Stimulated activated naive B cell treated with anti-CD40 and anti-IgM and Interleukin-4, amounts not matched to agents 10 μg/mL and 1 μg/mL and 100 μg/mL, for 72 hours (primary cell): ENCODE data around the gene KATNAL2.
A peak's percentile ranks its signal among the peaks of the same experiment; 100 is the strongest.

Source experiments
- ATAC-seq, 2 donors: fragments of 150-1000 bp; cut with Tn5 transposase; replicated peaks; 2 replicates each; pipeline ENCODE4 v1.10.0; 2021; ENCODE audit warnings: moderate library complexity in 1 of 2
- DNase-seq: peaks from one replicate; pipeline ENCODE4 v3.0.0; 2021
- H3K27ac Mint-ChIP-seq: one replicate; pipeline ENCODE4 v1.8.0; 2022; ENCODE audit warnings: mild to moderate bottlenecking, mixed read lengths
- H3K27me3 Mint-ChIP-seq, 2 donors: one replicate each; pipeline ENCODE4 v1.8.0; 2022; ENCODE audit warnings: mixed read lengths in 2 of 2
- H3K36me3 Mint-ChIP-seq, 2 donors: one replicate each; pipeline ENCODE4 v1.8.0; 2022; ENCODE audit warnings: mixed read lengths in 2 of 2, mild to moderate bottlenecking in 1 of 2
- H3K4me1 Mint-ChIP-seq, 2 donors: one replicate each; pipeline ENCODE4 v1.8.0; 2022; ENCODE audit warnings: mixed read lengths in 2 of 2, mild to moderate bottlenecking in 1 of 2
- H3K4me3 Mint-ChIP-seq, 2 donors: one replicate each; pipeline ENCODE4 v1.8.0; 2022; ENCODE audit warnings: mild to moderate bottlenecking in 2 of 2, mixed read lengths in 2 of 2, moderate library complexity in 1 of 2
- H3K9me3 Mint-ChIP-seq, 2 donors: one replicate each; pipeline ENCODE4 v1.8.0; 2022; ENCODE audit warnings: mixed read lengths in 2 of 2, mild to moderate bottlenecking in 1 of 2

KATNAL2 gene

DNA sequence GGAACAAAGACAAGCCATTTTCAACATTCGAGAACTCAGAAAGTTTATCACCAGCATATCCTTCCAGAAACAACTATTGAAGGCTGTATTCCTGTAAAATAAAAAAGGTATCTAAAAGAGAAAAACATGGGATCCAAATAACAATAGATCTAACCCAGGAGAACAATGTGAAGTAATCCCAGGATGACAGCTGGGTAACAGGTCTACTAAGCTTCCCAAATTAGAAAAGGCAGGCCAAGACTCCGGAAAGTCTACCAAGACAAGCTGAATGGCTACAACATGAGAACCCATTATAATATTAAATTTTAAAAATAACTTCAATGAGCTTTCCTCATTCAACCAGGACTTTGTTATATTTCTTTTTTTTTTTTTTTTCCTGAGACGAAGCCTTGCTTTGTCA is 6.5 kb upstream of the KATNAL2 start:
- peaks cover 17 to 56% of the 10 kb centered on the region in 2 donors for H3K4me1 Mint-ChIP-seq
- H3K27me3 Mint-ChIP-seq = no peaks in the 10 kb centered on the region
- no peak for ATAC-seq
- DNase-seq = no peak
- peaks cover 14 to 20% of the 10 kb centered on the region in 2 donors for H3K36me3 Mint-ChIP-seq
- peaks cover 0 to 6% of the 10 kb centered on the region in 2 donors for H3K9me3 Mint-ChIP-seq
- H3K4me3 Mint-ChIP-seq = no peak overlapping the region
- no peak overlapping the region for H3K27ac Mint-ChIP-seq

DNA sequence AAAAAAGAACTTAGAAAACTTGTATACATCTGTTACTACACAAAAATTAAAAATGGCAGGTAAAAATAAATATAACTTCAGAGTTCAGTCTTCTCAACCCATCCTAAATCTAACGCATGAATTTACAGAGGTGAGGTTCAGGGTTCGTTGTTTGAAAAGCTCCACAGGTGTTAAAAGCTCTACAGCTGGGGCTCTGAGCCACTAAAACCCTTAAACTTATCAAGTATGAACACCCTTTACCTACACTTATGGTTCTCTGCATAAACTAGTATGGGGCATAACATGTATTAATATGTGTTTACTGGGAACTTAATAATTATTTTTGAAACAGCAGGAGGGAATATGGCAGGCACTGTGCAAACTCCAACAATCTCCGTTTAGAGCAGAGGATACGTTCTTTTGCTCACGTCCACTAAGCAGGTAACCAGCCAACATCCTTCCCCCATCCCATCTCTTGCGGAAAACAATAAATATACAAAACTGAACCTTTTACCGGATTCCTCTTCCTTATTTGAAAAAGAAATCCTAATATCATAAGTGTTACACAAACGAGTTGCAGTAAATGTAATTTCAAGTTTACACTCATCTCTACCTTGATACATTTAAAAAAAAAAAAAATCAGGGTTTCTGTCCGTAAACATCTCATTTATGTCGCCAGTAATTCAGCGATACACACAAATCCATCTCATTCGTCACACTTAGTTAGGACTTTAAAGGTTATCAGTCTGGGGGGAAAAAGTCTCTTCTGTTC is 1.4 kb upstream of the KATNAL2 start:
- Mint-ChIP-seq H3K27ac (peak overlapping the region; percentile 84), H3K9me3 (no peaks in the 10 kb centered on the region), H3K36me3 (peaks cover 4 to 6% of the 10 kb centered on the region in 2 donors), H3K4me1 (peaks cover 23 to 49% of the 10 kb centered on the region in 2 donors), H3K4me3 (peak overlapping the region; percentile 80 to 96), H3K27me3 (no peaks in the 10 kb centered on the region)
- no peak for DNase-seq
- no peak for ATAC-seq

DNA sequence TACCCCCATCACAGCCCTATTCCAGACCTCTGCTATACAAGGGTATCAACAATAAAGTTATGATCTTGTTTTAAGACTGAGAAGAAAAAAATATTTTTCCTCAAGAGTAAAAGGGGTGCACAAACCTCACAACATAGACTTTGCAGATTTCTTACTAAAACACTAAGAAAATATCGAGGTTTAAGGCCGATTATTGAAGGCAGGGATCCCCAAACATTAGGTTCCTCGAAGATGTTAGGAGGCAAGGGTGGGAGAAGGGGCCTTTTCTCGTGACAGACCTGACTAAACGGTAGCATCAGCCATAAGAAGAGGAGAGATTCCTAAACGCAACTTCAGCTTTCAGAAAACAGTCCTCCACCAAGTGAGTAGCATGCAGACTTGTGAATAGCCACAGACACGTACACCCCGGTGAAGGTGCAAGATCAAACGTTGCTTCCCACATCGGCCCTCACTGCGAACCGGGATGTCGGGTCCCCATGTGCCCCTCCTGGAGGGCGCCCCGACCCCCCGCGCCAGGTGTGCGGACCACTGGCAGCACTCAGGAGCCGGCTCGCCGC is 773 bp upstream of the KATNAL2 start:
- ATAC-seq (peak; percentile 37 to 41), DNase-seq (no peak)
- Mint-ChIP-seq H3K27ac (peak overlapping the region; percentile 84), H3K9me3 (no peaks in the 10 kb centered on the region), H3K4me3 (peak overlapping the region; percentile 80 to 96), H3K27me3 (no peaks in the 10 kb centered on the region), H3K36me3 (peaks cover 4 to 6% of the 10 kb centered on the region in 2 donors), H3K4me1 (peaks cover 23 to 49% of the 10 kb centered on the region in 2 donors)

DNA sequence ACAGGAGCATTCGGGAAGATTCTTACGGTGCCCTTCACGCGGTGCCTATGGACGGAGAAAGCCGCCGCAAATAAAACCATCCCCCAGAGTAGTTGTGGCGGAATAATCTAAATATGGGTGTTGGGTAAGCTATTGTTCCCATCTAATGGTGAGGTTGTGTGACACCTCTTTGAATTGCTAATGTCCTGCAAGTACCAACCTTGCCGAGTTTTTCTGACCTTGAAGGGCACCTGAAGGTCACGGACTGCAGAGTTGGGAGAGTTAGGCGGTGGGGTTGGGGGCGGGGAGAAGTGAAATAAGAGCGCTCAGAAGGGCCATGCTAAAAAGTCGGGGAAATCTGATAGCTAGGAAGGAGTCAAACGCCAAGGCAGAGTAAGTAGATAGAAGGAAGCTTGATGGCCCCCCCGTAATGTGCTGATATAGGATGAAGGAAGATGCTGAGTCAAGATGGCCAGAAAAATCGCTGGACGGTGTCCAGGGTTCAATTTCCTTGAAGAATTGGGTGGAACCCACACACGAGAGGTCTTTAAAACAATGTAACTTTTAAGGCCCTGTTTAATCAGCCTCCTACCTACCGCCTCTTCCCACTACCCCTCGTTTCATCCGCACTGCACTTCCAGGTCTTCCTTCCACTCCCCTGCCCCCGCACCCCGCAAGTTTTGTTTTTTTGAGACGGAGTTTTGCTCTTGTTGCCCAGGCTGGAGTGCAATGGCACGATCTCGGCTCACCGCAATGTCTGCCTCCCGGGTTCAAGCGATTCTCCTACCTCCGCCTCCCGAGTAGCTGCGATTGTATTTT is 600 bp downstream of the KATNAL2 start:
- no peak for DNase-seq
- ATAC-seq = peak; percentile 22 to 28
- peaks cover 23 to 48% of the 10 kb centered on the region in 2 donors for H3K4me1 Mint-ChIP-seq
- peaks cover 2 to 6% of the 10 kb centered on the region in 2 donors for H3K36me3 Mint-ChIP-seq
- H3K27me3 Mint-ChIP-seq = no peaks in the 10 kb centered on the region
- H3K4me3 Mint-ChIP-seq = peak overlapping the region; percentile 93 to 96
- H3K9me3 Mint-ChIP-seq = no peaks in the 10 kb centered on the region
- peak overlapping the region; percentile 92 for H3K27ac Mint-ChIP-seq

DNA sequence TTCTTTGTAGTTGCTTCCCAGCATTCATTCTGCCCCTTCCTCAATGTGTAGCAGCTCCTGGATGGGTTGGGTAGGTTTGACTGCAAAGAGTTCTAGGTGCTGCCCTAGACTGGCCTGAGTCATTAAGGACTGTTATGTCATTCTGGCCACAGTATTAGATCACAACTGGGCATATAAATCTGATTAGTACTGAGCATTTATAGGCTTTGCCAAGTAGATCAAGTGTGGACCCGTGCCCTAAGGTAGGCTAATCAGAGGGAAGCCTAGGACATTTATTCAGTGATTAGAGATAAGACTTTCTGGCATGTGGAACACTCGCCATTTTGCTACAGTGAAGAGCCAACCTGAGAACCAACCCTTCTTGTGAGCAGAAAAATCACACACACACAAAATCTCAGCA is 2.7 kb downstream of the KATNAL2 start:
- Mint-ChIP-seq H3K9me3 (peaks cover 0 to 1% of the 10 kb centered on the region in 2 donors), H3K4me3 (no peak overlapping the region), H3K36me3 (peaks cover 0 to 3% of the 10 kb centered on the region in 2 donors), H3K27ac (no peak overlapping the region), H3K27me3 (no peaks in the 10 kb centered on the region), H3K4me1 (peaks cover 16 to 27% of the 10 kb centered on the region in 2 donors)
- no peak for DNase-seq
- ATAC-seq = no peak

DNA sequence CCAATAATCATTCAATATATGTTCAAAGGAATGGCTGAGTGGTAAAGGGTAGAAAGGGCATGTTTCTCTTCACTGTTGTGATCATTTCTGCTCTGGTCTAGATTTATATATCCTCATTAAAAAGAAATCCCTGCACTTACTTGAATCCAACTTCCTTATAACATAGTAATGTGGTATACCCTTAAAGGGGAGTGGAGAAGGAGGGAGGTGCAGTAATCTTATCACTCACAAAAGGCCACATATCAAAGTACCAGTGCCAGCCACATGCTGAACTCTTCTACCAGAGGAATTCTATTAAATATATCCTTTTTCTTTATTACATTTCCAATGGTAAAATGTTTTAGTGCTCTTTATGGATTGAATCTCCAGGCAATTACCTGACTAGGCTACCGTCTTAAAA is 3.3 kb downstream of the KATNAL2 start:
- peaks cover 0 to 3% of the 10 kb centered on the region in 2 donors for H3K36me3 Mint-ChIP-seq
- H3K27me3 Mint-ChIP-seq = no peaks in the 10 kb centered on the region
- H3K4me1 Mint-ChIP-seq = peaks cover 11 to 21% of the 10 kb centered on the region in 2 donors
- H3K9me3 Mint-ChIP-seq = peaks cover 0 to 1% of the 10 kb centered on the region in 2 donors
- DNase-seq = no peak
- no peak for ATAC-seq
- no peak overlapping the region for H3K4me3 Mint-ChIP-seq
- H3K27ac Mint-ChIP-seq = no peak overlapping the region

DNA sequence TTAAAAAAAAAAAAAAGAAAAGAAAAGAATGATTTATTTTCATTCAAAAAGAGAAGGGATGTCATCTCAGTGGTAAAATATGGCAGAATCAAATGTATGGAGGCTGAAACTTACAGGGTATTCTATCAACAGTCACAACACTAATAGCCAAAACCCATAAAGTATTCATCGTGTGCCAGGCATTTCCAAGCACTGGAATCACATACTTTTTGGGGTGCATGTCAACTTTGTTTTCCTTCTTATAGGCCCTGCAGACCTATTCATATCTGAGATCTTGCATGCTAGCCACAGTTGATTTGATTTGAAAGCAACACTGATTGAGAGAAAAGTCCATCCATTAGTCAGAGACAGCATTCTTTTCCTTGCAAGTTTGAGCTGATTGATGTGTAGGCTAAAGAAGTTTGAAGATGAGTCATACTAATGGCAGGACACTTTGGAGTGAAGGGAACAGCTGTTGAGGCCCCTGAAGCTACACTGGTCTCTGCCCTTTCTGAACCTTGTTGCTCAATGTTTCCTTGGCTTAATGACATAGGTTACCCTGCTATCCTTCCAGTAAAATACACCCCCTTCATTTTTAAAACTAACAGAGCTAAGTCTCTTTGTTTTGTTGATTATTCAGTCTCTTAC is 22.0 kb downstream of the KATNAL2 start:
- H3K27ac Mint-ChIP-seq = no peak overlapping the region
- H3K9me3 Mint-ChIP-seq = no peaks in the 10 kb centered on the region
- no peaks in the 10 kb centered on the region for H3K27me3 Mint-ChIP-seq
- H3K4me1 Mint-ChIP-seq = no peaks in the 10 kb centered on the region
- DNase-seq = no peak
- H3K4me3 Mint-ChIP-seq = no peak overlapping the region
- no peaks in the 10 kb centered on the region for H3K36me3 Mint-ChIP-seq
- no peak for ATAC-seq

DNA sequence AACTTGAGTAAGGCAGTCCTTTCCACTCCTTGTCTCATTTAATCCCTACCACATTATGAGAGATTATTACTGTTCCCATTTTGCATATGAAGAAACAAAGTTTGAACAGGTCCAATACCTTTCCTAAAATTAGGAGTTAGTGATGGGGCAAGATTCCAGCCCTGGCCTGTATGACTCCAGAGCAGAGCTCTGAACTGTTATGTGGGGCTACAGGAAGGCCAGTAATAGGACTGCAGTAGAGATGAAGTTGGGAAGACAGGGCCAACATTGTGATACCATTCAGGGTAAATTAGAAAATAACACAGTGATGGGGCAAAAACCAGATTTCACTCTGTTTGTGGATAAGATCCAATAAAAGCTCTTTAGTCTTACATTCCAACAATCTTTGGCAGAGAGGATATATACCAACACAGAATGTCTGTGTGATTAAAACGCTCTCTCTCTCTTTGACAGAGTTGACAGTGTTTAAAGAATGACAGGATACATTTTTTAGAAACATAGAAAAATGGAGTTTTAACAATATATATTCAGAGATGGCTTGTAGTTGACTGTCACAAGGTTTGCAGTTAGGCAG is 22.7 kb downstream of the KATNAL2 start:
- no peak for ATAC-seq
- Mint-ChIP-seq H3K4me1 (no peaks in the 10 kb centered on the region), H3K36me3 (no peaks in the 10 kb centered on the region), H3K27ac (no peak overlapping the region), H3K27me3 (peaks cover under 1% of the 10 kb centered on the region in 2 donors), H3K4me3 (no peak overlapping the region), H3K9me3 (no peaks in the 10 kb centered on the region)
- no peak for DNase-seq

DNA sequence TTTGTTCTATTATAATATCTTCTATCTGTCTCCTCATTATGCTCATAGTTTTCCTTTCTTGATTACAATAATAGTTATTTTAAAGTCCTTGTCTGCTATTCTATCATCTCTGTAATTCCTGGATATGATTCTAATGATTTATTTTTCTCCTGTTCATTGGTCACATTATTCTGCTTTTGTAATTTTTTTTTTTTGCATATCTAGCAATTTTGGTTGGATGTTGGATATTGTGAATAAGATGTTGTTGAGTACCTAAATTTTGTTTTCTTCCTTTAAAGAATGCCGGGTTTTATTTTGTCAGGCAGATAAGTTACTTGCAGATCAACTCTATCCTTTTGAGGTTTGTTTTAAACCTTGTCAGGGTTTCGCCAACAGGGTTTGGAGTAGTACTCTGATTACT is 25.2 kb downstream of the KATNAL2 start:
- no peaks in the 10 kb centered on the region for H3K36me3 Mint-ChIP-seq
- no peak overlapping the region for H3K4me3 Mint-ChIP-seq
- no peak overlapping the region for H3K27ac Mint-ChIP-seq
- no peaks in the 10 kb centered on the region for H3K4me1 Mint-ChIP-seq
- no peaks in the 10 kb centered on the region for H3K9me3 Mint-ChIP-seq
- H3K27me3 Mint-ChIP-seq = peaks cover 3 to 5% of the 10 kb centered on the region in 2 donors
- DNase-seq = no peak
- no peak for ATAC-seq

DNA sequence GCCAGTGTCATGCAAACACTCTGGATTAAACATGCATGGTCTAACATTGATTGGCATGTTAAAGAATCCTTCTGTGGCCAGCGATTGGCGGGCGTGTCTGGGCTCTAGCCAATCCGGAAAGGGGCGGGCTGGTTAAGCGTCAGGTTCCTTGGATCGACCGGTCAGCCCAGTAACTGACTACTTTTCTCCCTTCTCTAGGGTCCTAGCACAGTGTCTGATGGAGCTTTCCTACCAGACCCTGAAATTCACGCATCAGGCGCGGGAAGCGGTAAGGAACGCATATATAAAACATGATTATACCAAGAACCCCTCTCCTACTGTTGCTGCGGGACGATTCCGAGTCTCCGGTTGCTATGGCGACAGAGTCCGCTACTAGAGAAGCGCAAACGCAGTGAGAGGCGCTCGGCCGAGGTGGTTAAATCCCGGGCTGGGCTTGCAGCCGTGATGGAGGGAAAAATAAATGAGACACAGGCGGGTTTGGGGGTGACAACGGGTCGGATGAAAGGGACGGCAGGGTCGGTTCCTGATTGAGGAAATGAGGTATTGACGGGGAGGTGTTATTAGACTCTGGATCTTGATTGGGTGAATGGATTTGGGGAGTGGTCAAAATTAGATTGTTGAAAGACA is 29.4 kb downstream of the KATNAL2 start:
- Mint-ChIP-seq H3K36me3 (no peaks in the 10 kb centered on the region), H3K4me1 (no peaks in the 10 kb centered on the region), H3K4me3 (no peak overlapping the region), H3K9me3 (no peaks in the 10 kb centered on the region), H3K27ac (no peak overlapping the region), H3K27me3 (peaks cover 3 to 10% of the 10 kb centered on the region in 2 donors)
- peak; percentile 99 for ATAC-seq
- DNase-seq = peak; percentile 75

DNA sequence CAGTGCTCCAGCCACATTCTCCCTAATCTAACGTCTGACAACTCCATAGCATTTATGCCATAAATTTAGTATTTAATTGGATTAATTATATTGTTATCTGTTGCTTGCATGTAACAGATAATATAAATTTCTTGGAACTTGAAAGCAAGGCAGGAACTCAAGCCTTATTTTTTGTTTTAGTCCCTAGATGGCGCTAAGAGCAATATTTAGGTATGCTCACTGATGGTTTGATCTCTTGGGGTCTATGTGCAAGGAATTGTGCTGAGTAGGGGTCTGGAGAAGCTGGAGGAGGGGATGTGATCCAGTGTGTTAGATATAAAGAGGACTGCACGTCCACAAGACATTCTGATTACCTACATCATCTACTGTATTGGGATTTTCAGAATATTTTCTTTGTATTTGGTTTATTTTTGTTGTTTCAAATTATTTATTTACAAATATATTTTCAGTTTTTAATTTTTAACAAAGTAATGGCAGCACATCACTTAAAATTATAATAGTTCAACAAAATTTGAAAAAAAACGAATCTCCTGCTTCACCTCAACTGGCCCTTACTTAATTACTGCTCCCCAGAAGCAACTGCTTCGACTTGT is 32.8 kb downstream of the KATNAL2 start:
- Mint-ChIP-seq H3K9me3 (no peaks in the 10 kb centered on the region), H3K4me3 (no peak overlapping the region), H3K27me3 (peaks cover 2 to 9% of the 10 kb centered on the region in 2 donors), H3K4me1 (no peaks in the 10 kb centered on the region), H3K36me3 (no peaks in the 10 kb centered on the region), H3K27ac (no peak overlapping the region)
- ATAC-seq = no peak
- no peak for DNase-seq

DNA sequence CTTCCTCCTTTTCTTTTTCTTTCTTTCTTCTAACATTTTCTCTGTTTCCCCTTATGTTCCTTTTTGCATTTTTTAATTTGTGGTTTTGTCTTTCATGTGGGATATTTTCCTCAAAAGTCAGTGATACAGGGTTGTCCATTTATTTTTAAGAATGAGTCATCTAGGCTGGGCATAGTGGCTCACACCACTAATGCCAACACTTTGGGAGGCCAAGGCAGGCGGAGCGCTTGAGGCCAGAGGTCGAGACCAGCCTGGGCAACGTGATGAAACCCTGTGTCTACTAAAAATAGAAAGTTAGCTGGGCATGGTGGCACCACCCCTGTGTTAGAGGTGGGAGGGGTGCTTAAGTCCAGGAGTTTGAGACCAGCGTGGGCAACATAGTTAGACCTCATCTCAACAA is 35.8 kb downstream of the KATNAL2 start:
- peaks cover 0 to 6% of the 10 kb centered on the region in 2 donors for H3K27me3 Mint-ChIP-seq
- H3K36me3 Mint-ChIP-seq = no peaks in the 10 kb centered on the region
- H3K9me3 Mint-ChIP-seq = no peaks in the 10 kb centered on the region
- ATAC-seq (no peak), DNase-seq (no peak)
- no peak overlapping the region for H3K27ac Mint-ChIP-seq
- no peak overlapping the region for H3K4me3 Mint-ChIP-seq
- H3K4me1 Mint-ChIP-seq = no peaks in the 10 kb centered on the region

DNA sequence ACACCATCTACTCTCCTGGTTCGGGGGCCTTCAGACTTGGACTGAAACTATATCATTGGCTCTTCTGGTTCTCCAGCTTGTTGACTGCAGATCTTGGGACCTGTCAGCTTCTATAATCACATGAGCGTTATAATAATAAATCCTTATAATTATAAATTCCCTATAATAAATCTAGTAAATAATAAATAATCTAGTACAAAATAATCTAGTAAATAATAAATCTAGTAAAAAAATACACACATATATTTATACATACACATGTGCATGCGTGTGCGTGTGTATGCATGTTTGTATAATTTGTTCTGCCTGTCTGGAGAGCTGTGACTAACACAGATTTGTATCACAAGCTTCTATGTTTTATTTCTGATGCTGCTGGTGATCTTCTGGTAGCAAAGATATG is 40.8 kb downstream of the KATNAL2 start:
- Mint-ChIP-seq H3K27ac (no peak overlapping the region), H3K4me3 (no peak overlapping the region), H3K36me3 (peaks cover 3 to 9% of the 10 kb centered on the region in 2 donors), H3K4me1 (no peaks in the 10 kb centered on the region), H3K9me3 (peaks cover 4 to 9% of the 10 kb centered on the region in 2 donors), H3K27me3 (no peaks in the 10 kb centered on the region)
- no peak for ATAC-seq
- no peak for DNase-seq
